SJSA1 (cell line): ENCODE measurements around the gene ORC5. TPM values are rescaled to one million over a fixed set of nuclear protein-coding genes. Genes with fewer than 3 reads are reported as not detected.
"Not testable (repeated sequence)": the region's sequence is repeated elsewhere in the genome, so short reads cannot be mapped to it uniquely, and the experiment has no call there.

ENCODE experiments used
- DNase-seq, 2 experiments: peaks; one replicate each; pipeline ENCODE4 v3.0.0-alpha.2; 2015 to 2020; ENCODE audit warnings: low spot score in 2 of 2, low read depth in 1 of 2
- H3K27ac ChIP-seq: fragments of 250-450 bp; sonication (Bioruptor Pico); 2 replicates; pipeline ENCODE4 v1.5.1; 2020; ENCODE audit warnings: mild to moderate bottlenecking, moderate library complexity
- H3K27me3 ChIP-seq: fragments of 250-450 bp; sonication (Bioruptor Pico); replicated peaks from 2 replicates; pipeline ENCODE4 v1.5.1; 2020; ENCODE audit warnings: mild to moderate bottlenecking, moderate library complexity
- H3K36me3 ChIP-seq: fragments of 250-450 bp; sonication (Bioruptor Pico); 2 replicates; pipeline ENCODE4 v1.5.1; 2020; ENCODE audit warnings: mild to moderate bottlenecking
- H3K4me1 ChIP-seq: fragments of 250-450 bp; sonication (Bioruptor Pico); replicated peaks from 2 replicates; pipeline ENCODE4 v1.6.1; 2021; ENCODE audit warnings: mild to moderate bottlenecking
- H3K4me3 ChIP-seq: fragments of 250-450 bp; sonication (Bioruptor Pico); 2 replicates; pipeline ENCODE4 v1.5.1; 2020; ENCODE audit warnings: mild to moderate bottlenecking
- H3K9me3 ChIP-seq: fragments of 250-450 bp; sonication (Bioruptor Pico); replicated peaks from 2 replicates; pipeline ENCODE4 v1.5.1; 2020; ENCODE audit warnings: mild to moderate bottlenecking
- total RNA-seq: library from RNA; depleted of rRNA; stranded (reverse); fragments of >200 nt; shearing (Covaris generic); gene quantifications from 2 replicates; pipeline ENCODE4 v1.2.3, GENCODE V29; 2014

The ORC5 gene
- total RNA-seq, 1 experiment from 2014 or later: 41.5 TPM

DNA sequence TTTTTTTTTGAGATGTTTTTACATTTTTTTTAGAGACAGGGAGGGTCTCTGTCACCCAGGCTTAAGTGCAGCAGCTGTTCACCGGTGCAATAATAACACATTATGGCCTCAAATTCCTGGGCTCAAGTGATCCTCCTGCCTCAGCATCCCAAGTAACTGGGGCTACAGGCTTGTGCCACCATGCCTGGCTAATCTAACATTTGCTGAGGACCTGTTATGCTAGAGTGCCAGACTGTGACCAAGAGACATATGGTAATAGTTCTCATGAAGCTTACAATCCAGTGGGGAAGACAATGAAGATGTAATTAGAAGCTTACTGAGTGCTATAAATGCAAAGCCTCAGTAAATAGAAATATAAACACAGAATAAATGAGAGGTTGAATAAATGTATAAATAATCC is 17.6 kb upstream of the ORC5 start:
- peaks cover 9% of the 10 kb centered on the region for H3K4me1 ChIP-seq
- H3K27me3 ChIP-seq: no peaks in the 10 kb centered on the region; the same call in 1 of the 2 replicates
- H3K27ac ChIP-seq: no peak overlapping the region
- H3K9me3 ChIP-seq: no peaks in the 10 kb centered on the region
- H3K36me3 ChIP-seq: no peaks in the 10 kb centered on the region
- no peak overlapping the region for H3K4me3 ChIP-seq
- no peak for DNase-seq

DNA sequence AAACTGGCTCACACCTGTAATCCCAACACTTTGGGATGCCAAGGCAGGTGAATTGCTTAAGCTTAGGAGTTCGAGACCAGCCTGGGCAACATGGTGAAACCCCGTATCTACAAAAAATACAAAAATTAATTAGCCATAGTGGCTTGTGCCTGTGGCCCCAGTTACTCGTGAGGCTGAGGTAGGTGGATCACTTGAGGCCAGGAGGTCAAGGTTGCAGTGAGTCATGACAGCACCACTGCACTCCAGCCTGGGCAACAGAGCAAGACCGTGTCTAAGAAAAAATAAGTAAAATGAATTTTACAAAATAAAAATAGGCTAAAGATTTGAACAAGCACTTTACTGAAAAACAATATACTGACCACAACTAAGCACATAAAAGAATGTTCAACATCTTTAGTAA is 9.8 kb upstream of the ORC5 start:
- H3K4me3 ChIP-seq: no peak overlapping the region
- H3K36me3 ChIP-seq: no peaks in the 10 kb centered on the region
- no peak for DNase-seq
- H3K27me3 ChIP-seq: no peaks in the 10 kb centered on the region
- H3K4me1 ChIP-seq: no peaks in the 10 kb centered on the region
- 0 out of 2 replicates have a peak, but pooled peaks cover 2% of the 10 kb centered on the region for H3K9me3 ChIP-seq
- H3K27ac ChIP-seq: no peak overlapping the region

DNA sequence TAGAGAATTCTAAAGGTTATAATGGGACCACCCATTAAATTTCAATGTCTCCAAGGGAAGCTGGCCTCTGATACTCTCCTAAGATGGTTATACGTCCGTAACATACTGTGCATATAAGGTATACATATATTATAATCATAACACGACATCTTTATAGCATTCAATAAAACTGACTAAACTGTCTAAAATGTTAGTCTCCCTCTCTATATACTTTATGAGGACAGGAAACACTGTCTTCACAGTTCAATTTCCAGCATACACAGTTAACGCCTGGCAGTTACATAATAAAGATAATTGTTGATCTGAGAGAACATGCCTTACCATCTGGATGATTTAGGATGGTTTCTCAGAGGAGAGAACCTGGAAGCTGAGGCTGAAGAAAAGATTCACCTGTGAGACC is 1.2 kb upstream of the ORC5 start:
- Histone ChIP-seq H3K9me3 (no peaks in the 10 kb centered on the region), H3K27ac (no peak overlapping the region), H3K36me3 (peaks cover 3% of the 10 kb centered on the region; the same call in 1 of the 2 replicates), H3K27me3 (no peaks in the 10 kb centered on the region), H3K4me1 (peaks cover 11% of the 10 kb centered on the region), H3K4me3 (no peak overlapping the region)
- DNase-seq: no peak

DNA sequence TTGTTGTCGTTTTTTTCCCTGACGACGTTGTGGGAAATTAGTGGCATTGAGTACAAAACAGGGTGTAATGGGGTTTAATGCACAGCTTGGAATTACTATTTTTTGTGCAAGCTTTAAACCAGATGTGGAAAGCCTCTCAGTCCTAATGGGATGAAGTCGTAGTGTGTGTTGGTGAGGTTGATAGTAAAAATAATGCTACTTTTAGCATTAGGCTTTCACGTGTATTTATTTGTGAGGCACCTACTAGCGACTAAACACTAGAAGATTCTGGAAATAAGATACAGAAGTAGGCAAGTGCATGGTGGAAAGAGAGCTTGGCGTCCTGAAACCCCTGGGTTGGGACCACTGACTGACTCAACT is 588 bp upstream of the ORC5 start:
- H3K27ac ChIP-seq: no peak overlapping the region
- H3K36me3 ChIP-seq: peaks cover 7% of the 10 kb centered on the region
- H3K4me1 ChIP-seq: peaks cover 11% of the 10 kb centered on the region
- DNase-seq: no peak
- no peaks in the 10 kb centered on the region for H3K27me3 ChIP-seq
- H3K4me3 ChIP-seq: peak overlapping the region; percentile 64
- no peaks in the 10 kb centered on the region for H3K9me3 ChIP-seq

DNA sequence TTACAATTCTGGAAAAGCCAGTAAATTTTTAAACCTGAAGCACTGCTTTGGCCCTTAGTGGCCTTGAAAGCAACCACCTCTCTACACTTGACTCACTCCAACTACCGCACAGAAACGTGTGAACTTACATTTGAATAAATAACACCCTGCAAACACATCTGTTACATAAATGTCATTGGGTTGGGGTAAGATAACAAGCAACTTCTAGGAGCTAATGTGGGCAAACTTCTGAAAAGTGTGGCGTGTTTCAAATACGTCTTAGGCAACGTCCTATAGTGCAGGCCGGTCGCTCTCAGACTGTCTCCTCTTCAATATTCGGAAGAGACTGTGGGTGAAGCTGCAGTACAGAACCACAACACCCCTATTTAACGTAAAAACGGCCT is 474 bp downstream of the ORC5 start:
- H3K9me3 ChIP-seq: no peaks in the 10 kb centered on the region
- peaks cover 18% of the 10 kb centered on the region for H3K36me3 ChIP-seq
- peaks cover 11% of the 10 kb centered on the region for H3K4me1 ChIP-seq
- H3K4me3 ChIP-seq: peak overlapping the region; percentile 64
- no peaks in the 10 kb centered on the region for H3K27me3 ChIP-seq
- no peak for DNase-seq
- peak overlapping the region; percentile 47 for H3K27ac ChIP-seq

DNA sequence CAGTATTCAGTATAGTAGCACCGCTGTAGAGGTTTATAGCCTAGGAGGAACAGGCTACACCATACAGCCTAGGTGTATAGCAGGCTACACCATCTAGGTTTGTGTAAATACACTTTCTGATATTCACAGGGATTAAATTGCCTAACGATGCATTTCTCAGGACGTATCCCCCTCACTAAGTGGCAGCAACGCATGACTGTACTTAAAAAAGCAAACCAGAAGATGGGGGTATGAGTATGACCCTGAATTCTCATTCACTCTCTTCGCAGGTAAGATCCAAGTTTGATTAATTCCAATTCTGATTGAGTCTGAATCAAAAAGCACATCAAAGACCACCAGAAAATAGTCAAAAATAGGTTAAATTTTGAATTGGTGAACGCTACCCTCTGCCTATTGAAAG is 972 bp downstream of the ORC5 start:
- H3K36me3 ChIP-seq: peaks cover 22% of the 10 kb centered on the region

DNA sequence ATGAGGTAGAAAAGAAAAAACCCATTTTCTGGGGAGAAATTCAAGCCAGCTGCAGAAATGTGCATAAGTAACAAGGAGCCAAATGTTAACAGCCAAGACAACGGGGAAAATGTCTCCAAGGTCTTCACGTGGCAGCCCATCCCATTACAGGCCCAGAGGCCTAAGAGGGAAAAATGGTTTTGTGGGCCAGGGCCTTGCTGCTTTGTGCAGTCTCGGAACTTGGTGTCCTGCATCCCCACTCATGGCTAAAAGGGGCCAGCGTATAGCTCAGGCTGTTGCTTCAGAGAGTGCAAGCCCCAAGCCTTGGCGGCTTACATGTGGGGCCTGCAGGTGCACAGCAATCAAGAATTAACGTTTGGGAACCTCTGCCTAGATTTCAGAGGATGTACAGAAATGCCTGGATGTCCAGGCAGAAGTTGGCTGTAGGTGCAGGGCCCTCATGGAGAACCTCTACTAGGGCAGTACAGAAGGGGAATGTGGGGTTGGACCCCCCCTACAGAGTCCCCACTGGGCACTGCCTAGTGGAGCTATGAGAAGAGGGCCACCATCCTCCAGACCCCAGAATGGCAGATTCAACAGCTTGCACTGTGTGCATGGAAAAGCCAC is 9.0 kb downstream of the ORC5 start:
- Histone ChIP-seq H3K36me3 (peaks cover 79% of the 10 kb centered on the region), H3K27me3 (no peaks in the 10 kb centered on the region), H3K4me1 (peaks cover 6% of the 10 kb centered on the region), H3K4me3 (no peak overlapping the region), H3K27ac (no peak overlapping the region), H3K9me3 (no peaks in the 10 kb centered on the region)
- DNase-seq: no peak

More for the DNA sequence above, 972 bp downstream of the ORC5 start:
- no peaks in the 10 kb centered on the region for H3K27me3 ChIP-seq
- H3K4me3 ChIP-seq: peak overlapping the region; percentile 64
- peak overlapping the region; percentile 47; the same call in 1 of the 2 replicates for H3K27ac ChIP-seq
- no peaks in the 10 kb centered on the region for H3K9me3 ChIP-seq
- H3K4me1 ChIP-seq: peaks cover 11% of the 10 kb centered on the region
- no peak for DNase-seq

DNA sequence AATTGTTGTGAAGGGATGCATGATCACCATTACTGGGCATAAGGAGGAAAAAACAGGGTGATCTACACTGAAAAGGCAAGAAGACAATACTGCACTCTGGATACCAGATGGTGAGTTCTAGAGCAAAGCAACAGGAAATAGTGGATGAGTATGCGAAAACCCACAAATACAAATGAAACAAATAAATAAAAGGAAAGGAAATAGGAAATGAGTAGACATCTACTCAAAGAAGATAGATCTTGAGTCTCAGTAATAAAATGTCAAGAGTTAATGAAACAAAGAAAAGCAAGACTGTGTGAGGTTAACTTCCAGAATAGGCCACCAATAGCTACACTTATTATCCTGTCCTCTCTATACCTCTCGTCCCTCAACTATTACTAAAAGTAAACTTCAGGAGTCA is 11.7 kb downstream of the ORC5 start:
- Histone ChIP-seq H3K9me3 (no peaks in the 10 kb centered on the region), H3K4me3 (no peak overlapping the region), H3K27me3 (no peaks in the 10 kb centered on the region), H3K36me3 (peaks cover 71% of the 10 kb centered on the region), H3K27ac (no peak overlapping the region), H3K4me1 (peaks cover 6% of the 10 kb centered on the region)
- DNase-seq: peak in 1 of 2 experiments; percentile 10

DNA sequence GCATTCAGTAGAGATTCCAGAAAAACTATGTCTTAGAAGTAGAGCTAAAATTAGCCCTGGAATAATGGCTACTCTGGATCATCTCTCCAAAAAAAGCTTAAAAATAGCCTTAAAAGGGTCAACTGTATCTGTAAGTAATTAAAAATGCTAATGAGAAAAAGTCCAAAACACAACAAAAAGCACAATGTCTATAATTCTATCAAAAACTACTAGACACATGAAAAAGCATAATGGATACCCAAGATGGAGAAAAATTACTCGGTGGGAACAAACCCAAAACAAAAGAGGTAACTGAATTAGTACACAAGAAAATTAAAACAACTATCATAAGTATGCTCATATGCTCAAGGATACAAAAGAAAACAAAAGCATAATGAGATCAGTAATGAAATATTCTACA is 15.4 kb downstream of the ORC5 start:
- Histone ChIP-seq H3K4me1 (peaks cover 6% of the 10 kb centered on the region), H3K27me3 (no peaks in the 10 kb centered on the region), H3K27ac (no peak overlapping the region), H3K9me3 (no peaks in the 10 kb centered on the region), H3K4me3 (no peak overlapping the region), H3K36me3 (peaks cover 49% of the 10 kb centered on the region)
- DNase-seq: no peak

DNA sequence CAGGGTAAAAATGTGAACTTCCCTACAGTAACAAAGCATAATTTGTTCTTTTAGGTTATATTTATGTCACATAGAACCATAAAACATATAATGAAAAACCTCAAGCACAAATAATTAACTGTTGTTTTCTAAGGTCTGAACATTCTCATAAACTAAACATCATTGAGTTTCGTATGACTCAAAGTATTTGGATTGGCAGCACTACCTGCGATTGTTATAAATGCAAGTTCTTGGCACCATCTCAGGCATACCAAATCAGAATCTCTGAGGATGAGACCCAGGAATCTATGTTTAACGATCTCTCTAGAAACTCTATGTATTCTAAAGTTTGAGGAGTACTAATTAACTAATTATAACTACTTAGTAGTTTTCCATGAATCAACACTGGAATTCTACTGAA is 22.5 kb downstream of the ORC5 start:
- H3K27me3 ChIP-seq: no peaks in the 10 kb centered on the region
- H3K9me3 ChIP-seq: no peaks in the 10 kb centered on the region
- H3K4me3 ChIP-seq: no peak overlapping the region
- H3K4me1 ChIP-seq: no peaks in the 10 kb centered on the region
- no peak overlapping the region for H3K27ac ChIP-seq
- H3K36me3 ChIP-seq: peaks cover 53% of the 10 kb centered on the region
- no peak for DNase-seq

DNA sequence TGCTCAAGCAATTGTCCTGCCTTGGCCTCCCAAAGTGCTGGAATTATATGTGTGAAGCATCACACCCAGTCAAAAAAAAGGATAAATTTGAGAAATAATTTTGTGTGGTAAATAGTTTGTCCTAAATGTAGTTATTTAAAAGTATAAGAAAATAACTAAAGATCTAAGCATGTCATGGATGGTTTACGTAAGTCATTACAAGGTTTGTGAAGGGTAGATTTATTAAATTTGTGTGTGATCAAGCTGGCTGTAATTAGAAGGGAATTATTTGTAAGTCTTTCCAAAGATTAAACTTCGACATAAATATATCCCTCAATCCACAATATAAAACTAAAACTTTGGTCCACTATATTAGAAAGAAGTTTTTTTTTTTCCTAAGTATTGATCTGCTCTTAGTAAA is 28.6 kb downstream of the ORC5 start:
- Histone ChIP-seq H3K4me3 (no peak overlapping the region), H3K27me3 (no peaks in the 10 kb centered on the region), H3K36me3 (peaks cover 53% of the 10 kb centered on the region), H3K9me3 (peaks cover 3% of the 10 kb centered on the region; the same call in 1 of the 2 replicates), H3K4me1 (no peaks in the 10 kb centered on the region), H3K27ac (no peak overlapping the region)
- DNase-seq: no peak

DNA sequence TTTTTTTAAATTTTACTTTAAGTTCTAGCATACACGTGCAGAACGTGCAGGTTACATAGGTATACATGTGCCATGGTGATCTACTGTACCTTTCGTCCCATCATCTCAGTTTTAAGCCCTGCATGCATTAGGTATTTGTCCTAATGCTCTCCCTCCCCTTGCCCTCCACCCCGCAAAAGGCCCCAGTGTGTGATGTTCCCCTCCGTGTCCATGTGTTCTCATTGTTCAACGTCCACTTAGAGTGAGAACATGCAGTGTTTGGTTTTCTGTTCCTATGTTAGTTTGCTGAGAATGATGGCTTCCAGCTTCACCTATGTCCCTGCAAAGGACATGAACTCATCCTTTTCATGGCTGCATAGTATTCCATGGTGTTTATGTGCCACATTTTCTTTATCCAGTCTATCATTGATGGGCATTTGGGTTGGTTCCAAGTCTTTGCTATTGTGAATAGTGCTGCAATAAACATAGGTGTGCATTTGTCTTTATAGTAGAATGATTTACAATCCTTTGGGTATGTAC is 30.2 kb downstream of the ORC5 start:
- not testable (repeated sequence) for H3K27me3 ChIP-seq, H3K4me3 ChIP-seq, H3K4me1 ChIP-seq, DNase-seq, H3K9me3 ChIP-seq, H3K27ac ChIP-seq
- peaks cover 38% of the 10 kb centered on the region for H3K36me3 ChIP-seq

DNA sequence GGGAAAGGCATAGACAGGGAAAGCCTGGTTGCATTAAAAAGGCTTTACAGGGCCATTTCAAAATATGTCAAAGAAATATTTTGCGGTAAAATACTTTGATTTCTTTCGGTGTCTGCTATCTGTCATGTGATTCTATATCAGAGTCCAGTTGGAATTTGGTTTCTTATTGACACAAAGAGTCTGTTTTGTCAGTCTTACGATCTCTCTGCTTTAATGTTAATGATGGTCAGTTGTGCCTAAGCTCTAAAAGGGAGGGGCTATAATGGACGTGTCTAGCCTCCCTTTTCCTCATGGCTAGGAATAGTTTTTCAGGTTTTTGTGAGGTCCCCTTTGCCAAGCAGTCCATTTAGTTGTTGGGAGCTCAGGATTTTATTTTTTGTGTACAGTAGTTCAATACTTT is 31.5 kb downstream of the ORC5 start:
- no peak for DNase-seq
- H3K4me1 ChIP-seq: no peaks in the 10 kb centered on the region

DNA sequence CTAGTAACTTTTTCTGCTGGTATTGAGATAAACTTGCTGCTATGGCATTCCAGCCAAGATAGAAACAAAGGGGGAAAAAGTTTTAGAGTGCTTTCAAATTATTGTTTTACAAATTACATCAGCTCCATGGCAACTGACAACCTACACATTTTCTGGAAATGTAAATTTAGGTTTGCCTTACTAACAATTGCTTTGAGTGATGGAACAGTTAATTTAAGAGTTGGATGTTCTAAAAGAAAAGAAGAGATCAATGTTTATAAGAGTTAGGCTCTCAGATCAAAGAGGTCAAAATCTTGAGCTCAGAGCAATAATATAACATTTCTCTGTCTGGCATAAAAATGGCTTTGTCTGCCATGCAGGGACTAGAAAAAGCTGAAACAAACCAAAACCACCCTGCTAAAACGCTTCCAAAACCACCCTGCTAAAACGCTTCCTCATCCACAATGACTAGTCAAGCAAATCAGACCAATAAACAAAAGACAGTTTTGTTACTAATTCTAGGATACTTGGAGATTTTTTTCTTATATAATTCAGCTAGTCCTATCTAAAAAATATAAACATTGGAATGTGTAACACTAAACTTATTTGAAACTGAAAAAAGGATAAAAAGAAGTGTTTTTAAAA is 32.3 kb downstream of the ORC5 start:
- Histone ChIP-seq H3K4me1 (no peaks in the 10 kb centered on the region), H3K27ac (no peak overlapping the region), H3K36me3 (peaks cover 27% of the 10 kb centered on the region), H3K9me3 (peaks cover 3% of the 10 kb centered on the region; the same call in 1 of the 2 replicates), H3K4me3 (no peak overlapping the region), H3K27me3 (no peaks in the 10 kb centered on the region)
- DNase-seq: no peak

More for the DNA sequence above, 31.5 kb downstream of the ORC5 start:
- Histone ChIP-seq H3K27me3 (no peaks in the 10 kb centered on the region), H3K4me3 (no peak overlapping the region), H3K9me3 (peaks cover 3% of the 10 kb centered on the region; the same call in 1 of the 2 replicates), H3K36me3 (peaks cover 29% of the 10 kb centered on the region), H3K27ac (no peak overlapping the region)
